ENCODE results near the gene ENPP1. TPM values are rescaled to one million over a fixed set of nuclear protein-coding genes. Genes with fewer than 3 reads are reported as not detected.

ENPP1 gene
- total and polyA plus RNA-seq, 2 donors (not counting 1 experiment from before 2014, with no cell fraction given) = 48.6 to 85.4 TPM

DNA sequence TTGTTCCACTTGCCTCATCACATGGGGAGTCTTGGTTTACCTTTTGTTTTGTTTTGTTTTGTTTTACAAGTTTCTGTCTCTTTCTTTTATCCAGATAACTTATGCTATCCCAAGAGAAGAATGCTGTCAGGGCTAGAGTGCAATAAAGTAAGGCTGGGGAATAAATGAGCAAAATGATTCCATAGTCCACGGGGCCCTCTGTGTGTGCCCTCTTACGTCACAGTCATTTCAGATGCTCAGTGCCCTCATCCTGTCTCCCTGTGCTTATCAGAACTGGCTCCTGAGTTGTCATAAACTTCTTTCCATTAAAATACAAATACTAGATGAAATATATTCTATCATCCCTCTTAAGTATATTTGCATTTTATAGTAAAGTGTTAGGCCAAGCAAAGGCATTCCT lies 30.8 kb upstream of the ENPP1 start:
- Histone ChIP-seq H3K27me3 (ENCODE audit: control insufficient read depth, insufficient read depth, low read length) (no peaks in the 10 kb centered on the region), H3K4me1 (ENCODE audit: control insufficient read depth, extremely low read depth, insufficient read depth, low read length) (no peaks in the 10 kb centered on the region), H3K4me2 (ENCODE audit: extremely low read depth, insufficient read depth, low read length) (no peak overlapping the region), H3K9ac (ENCODE audit: insufficient read depth, low read length) (no peak overlapping the region), H2AFZ (ENCODE audit: low read length) (no peak overlapping the region), H3K36me3 (ENCODE audit: control insufficient read depth, insufficient read depth, low read length) (no peaks in the 10 kb centered on the region), H3K9me3 (ENCODE audit: control insufficient read depth, insufficient read depth, low read depth, low read length) (no peaks in the 10 kb centered on the region), H3K79me2 (ENCODE audit: control insufficient read depth, insufficient read depth, low read length) (no peaks in the 10 kb centered on the region), H3K27ac (ENCODE audit: insufficient read depth, low read length) (no peak overlapping the region), H4K20me1 (ENCODE audit: control insufficient read depth, extremely low read depth, insufficient read depth, low read length) (no peaks in the 10 kb centered on the region), H3K4me3 (replicated peaks in 1 of 4; ENCODE audit: control extremely low read depth in 1 of 4, insufficient read depth in 1 of 4, low read depth in 3 of 4, low read length in 4 of 4) (no peak overlapping the region)
- no peak for DNase-seq (ENCODE audit: low read depth in 2 of 2)
- TF ChIP-seq EZH2 (IDR thresholded peaks at IDR 0.05; ENCODE audit: low read length, missing control alignments) (no peak), CTCF (conservative IDR thresholded peaks at IDR 0.05 in 1 of 2, IDR thresholded peaks at IDR 0.05 in 1 of 2; ENCODE audit: low read depth in 1 of 2, low read length in 2 of 2) (no peak)

GRCh38 chr6:131778169-131778568 lies 29.7 kb upstream of the ENPP1 start:
- no peak overlapping the region for H3K4me3 ChIP-seq (replicated peaks in 1 of 4; ENCODE audit: control extremely low read depth in 1 of 4, insufficient read depth in 1 of 4, low read depth in 3 of 4, low read length in 4 of 4)
- peak overlapping the region; percentile 41 for H2AFZ ChIP-seq (ENCODE audit: low read length)
- no peaks in the 10 kb centered on the region for H3K36me3 ChIP-seq (ENCODE audit: control insufficient read depth, insufficient read depth, low read length)
- H3K9ac ChIP-seq (ENCODE audit: insufficient read depth, low read length) = no peak overlapping the region
- no peak overlapping the region for H3K4me2 ChIP-seq (ENCODE audit: extremely low read depth, insufficient read depth, low read length)
- H3K27me3 ChIP-seq (ENCODE audit: control insufficient read depth, insufficient read depth, low read length) = no peaks in the 10 kb centered on the region
- no peaks in the 10 kb centered on the region for H3K79me2 ChIP-seq (ENCODE audit: control insufficient read depth, insufficient read depth, low read length)
- no peaks in the 10 kb centered on the region for H4K20me1 ChIP-seq (ENCODE audit: control insufficient read depth, extremely low read depth, insufficient read depth, low read length)
- H3K4me1 ChIP-seq (ENCODE audit: control insufficient read depth, extremely low read depth, insufficient read depth, low read length) = no peaks in the 10 kb centered on the region
- TF ChIP-seq EZH2 (IDR thresholded peaks at IDR 0.05; ENCODE audit: low read length, missing control alignments) (no peak), CTCF (conservative IDR thresholded peaks at IDR 0.05 in 1 of 2, IDR thresholded peaks at IDR 0.05 in 1 of 2; ENCODE audit: low read depth in 1 of 2, low read length in 2 of 2) (no peak)
- no peak overlapping the region for H3K27ac ChIP-seq (ENCODE audit: insufficient read depth, low read length)
- H3K9me3 ChIP-seq (ENCODE audit: control insufficient read depth, insufficient read depth, low read depth, low read length) = no peaks in the 10 kb centered on the region
- DNase-seq (ENCODE audit: low read depth in 2 of 2) = peak; percentile 25 to 71

GRCh38 chr6:131779304-131779703 lies 28.5 kb upstream of the ENPP1 start:
- Histone ChIP-seq H2AFZ (ENCODE audit: low read length) (no peak overlapping the region), H3K79me2 (ENCODE audit: control insufficient read depth, insufficient read depth, low read length) (no peaks in the 10 kb centered on the region), H3K9me3 (ENCODE audit: control insufficient read depth, insufficient read depth, low read depth, low read length) (no peaks in the 10 kb centered on the region)

More at GRCh38 chr6:131779304-131779703, 28.5 kb upstream of the ENPP1 start:
- no peaks in the 10 kb centered on the region for H3K27me3 ChIP-seq (ENCODE audit: control insufficient read depth, insufficient read depth, low read length)
- no peak overlapping the region for H3K4me3 ChIP-seq (replicated peaks in 1 of 4; ENCODE audit: control extremely low read depth in 1 of 4, insufficient read depth in 1 of 4, low read depth in 3 of 4, low read length in 4 of 4)
- no peaks in the 10 kb centered on the region for H3K36me3 ChIP-seq (ENCODE audit: control insufficient read depth, insufficient read depth, low read length)
- H3K27ac ChIP-seq (ENCODE audit: insufficient read depth, low read length) = no peak overlapping the region
- no peak overlapping the region for H3K9ac ChIP-seq (ENCODE audit: insufficient read depth, low read length)
- DNase-seq (ENCODE audit: low read depth in 2 of 2) = no peak
- H3K4me1 ChIP-seq (ENCODE audit: control insufficient read depth, extremely low read depth, insufficient read depth, low read length) = no peaks in the 10 kb centered on the region
- TF ChIP-seq EZH2 (IDR thresholded peaks at IDR 0.05; ENCODE audit: low read length, missing control alignments) = no peak
- no peaks in the 10 kb centered on the region for H4K20me1 ChIP-seq (ENCODE audit: control insufficient read depth, extremely low read depth, insufficient read depth, low read length)
- H3K4me2 ChIP-seq (ENCODE audit: extremely low read depth, insufficient read depth, low read length) = no peak overlapping the region
